GM23248 (cell line): ENCODE results near the gene COL18A1. TPM values are rescaled to one million over a fixed set of nuclear protein-coding genes. Genes with fewer than 3 reads are reported as not detected.

ENCODE experiments used
- DNase-seq: peaks from one replicate; pipeline ENCODE4 v3.0.0-alpha.2; 2015
- H2AFZ ChIP-seq: fragments of 200-600 bp; sonication (generic); 2 replicates; pipeline ENCODE4 v1.6.1; 2016; ENCODE audit warnings: antibody characterized with exemption
- H3F3A ChIP-seq: fragments of 200-600 bp; sonication (generic); 2 replicates; pipeline ENCODE4 v1.6.1; 2016; ENCODE audit warnings: mild to moderate bottlenecking, antibody characterized with exemption, mixed run types; ENCODE audit not compliant: insufficient read depth
- H3K27ac ChIP-seq: fragments of 200-600 bp; sonication (generic); 2 replicates; pipeline ENCODE4 v1.5.1; 2016; ENCODE audit warnings: mild to moderate bottlenecking
- H3K27me3 ChIP-seq: fragments of 200-600 bp; sonication (generic); replicated peaks from 2 replicates; pipeline ENCODE4 v1.6.1; 2016; ENCODE audit warnings: mild to moderate bottlenecking; ENCODE audit not compliant: insufficient read depth
- H3K36me3 ChIP-seq: fragments of 200-600 bp; sonication (generic); 2 replicates; pipeline ENCODE4 v1.6.1; 2016; ENCODE audit warnings: low read depth, mild to moderate bottlenecking
- H3K4me1 ChIP-seq: fragments of 200-600 bp; sonication (generic); 2 replicates; pipeline ENCODE4 v1.6.1; 2016; ENCODE audit warnings: mild to moderate bottlenecking; ENCODE audit not compliant: insufficient read depth
- H3K4me2 ChIP-seq: fragments of 200-600 bp; sonication (generic); one replicate; pipeline ENCODE4 v1.6.1; 2016; ENCODE audit warnings: mild to moderate bottlenecking; ENCODE audit not compliant: unreplicated experiment
- H3K4me3 ChIP-seq: fragments of 200-600 bp; sonication (generic); 2 replicates; pipeline ENCODE4 v1.5.1; 2016; ENCODE audit warnings: mild to moderate bottlenecking
- H3K79me2 ChIP-seq: fragments of 200-600 bp; sonication (generic); 2 replicates; pipeline ENCODE4 v1.6.1; 2016; ENCODE audit warnings: mild to moderate bottlenecking; ENCODE audit not compliant: insufficient read depth
- H3K9ac ChIP-seq: fragments of 200-600 bp; sonication (generic); 2 replicates; pipeline ENCODE4 v1.6.1; 2016; ENCODE audit warnings: mild to moderate bottlenecking
- H3K9me2 ChIP-seq: fragments of 200-600 bp; sonication (generic); 2 replicates; pipeline ENCODE4 v1.6.1; 2016; ENCODE audit warnings: mixed run types, mild to moderate bottlenecking, moderate library complexity; ENCODE audit not compliant: insufficient read depth
- H3K9me3 ChIP-seq: fragments of 200-600 bp; sonication (generic); one replicate; pipeline ENCODE4 v1.6.1; 2017; ENCODE audit warnings: low read depth
- H4K20me1 ChIP-seq: fragments of 200-600 bp; sonication (generic); 2 replicates; pipeline ENCODE4 v1.6.0; 2016; ENCODE audit not compliant: insufficient read depth
- EZH2 ChIP-seq: fragments of 200-600 bp; sonication (generic); IDR thresholded peaks from 2 replicates; pipeline ENCODE4 v1.6.1; 2018; ENCODE audit warnings: antibody characterized with exemption, mild to moderate bottlenecking; ENCODE audit not compliant: insufficient read depth, poor library complexity, severe bottlenecking
- EZH2phosphoT487 ChIP-seq: fragments of 200-600 bp; sonication (generic); IDR thresholded peaks from 2 replicates; pipeline ENCODE4 v1.6.1; 2018; ENCODE audit warnings: antibody characterized with exemption, moderate library complexity, mild to moderate bottlenecking, low read depth; ENCODE audit not compliant: insufficient read depth
- WGBS, 2 experiments: methylation state at CpG; one replicate each; pipeline ENCODE4 v1.1.6; 2015 to 2017; ENCODE audit warnings: low lambda C conversion rate in 2 of 2, low coverage in 1 of 2; ENCODE audit errors: missing lambda C conversion rate in 2 of 2; 5-methylcytosine and 5-hydroxymethylcytosine counted together
- in situ Hi-C: fragments of 300-500 bp; cut with MboI; formaldehyde crosslinking; loops from 2 replicates; pipeline ENCODE4 v1.15.0; 2020
- polyA plus RNA-seq: library from polyadenylated mRNA; unstranded; fragments of >200 nt; fragmentation: Nextera tagmentation; extraction: Ambion mirVana; gene quantifications from 2 replicates; pipeline ENCODE4 v1.2.1, GENCODE V29; 2016
- total RNA-seq: library from RNA; depleted of rRNA; stranded (reverse); fragments of >200 nt; shearing (Covaris generic); gene quantifications from 2 replicates; pipeline ENCODE4 v1.2.3, GENCODE V29; 2014; rRNA removed

COL18A1 gene
- total RNA-seq: 24.2 and 30.5 TPM in 2 replicates
- polyA plus RNA-seq: 1.7 and 1.8 TPM in 2 replicates

DNA sequence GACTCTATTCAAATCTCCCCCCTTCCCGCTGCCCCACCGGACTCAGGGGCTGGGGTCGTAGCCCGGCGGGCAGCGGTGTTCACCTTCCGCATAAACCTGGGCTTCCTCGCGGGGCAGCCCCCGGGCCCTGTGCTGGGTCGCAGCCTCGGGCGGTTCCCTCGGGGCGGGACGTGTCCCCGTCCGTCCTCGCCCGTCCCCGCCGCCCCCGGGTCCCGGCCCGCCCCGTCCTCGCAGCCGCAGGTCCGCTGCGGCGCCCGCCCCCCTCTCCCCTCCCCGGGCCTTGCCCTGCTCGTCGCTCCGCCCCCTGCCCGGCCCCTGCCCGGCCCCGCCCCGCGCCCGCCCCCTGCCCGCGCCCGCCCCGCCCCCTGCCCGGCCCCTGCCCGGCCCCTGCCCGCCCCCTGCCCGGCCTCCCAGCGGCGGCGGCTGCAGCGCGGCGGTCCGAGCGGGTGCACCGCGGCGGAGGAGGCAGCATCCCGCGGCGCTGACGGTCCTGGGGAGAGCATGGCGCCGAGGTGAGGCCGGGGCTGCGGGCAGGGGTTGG, at the start of gene COL18A1:
Gene COL18A1, plus strand, starts transcription at position 436 of the 541 bp plus-strand sequence. Its CDS starts 66 bp downstream, at position 502.
- in situ Hi-C loops: no loop called here
- WGBS, 2 experiments: 0 to 2% methylated on average over 4 to 53 of the region's 69 CpGs
- H3F3A ChIP-seq: no peaks in the 10 kb centered on the region
- TF ChIP-seq EZH2phosphoT487: no peak
- H3K4me2 ChIP-seq: peak within 1 kb of the TSS; percentile 61
- no peaks in the 10 kb centered on the region for H3K36me3 ChIP-seq
- H3K79me2 ChIP-seq: no peaks in the 10 kb centered on the region
- no peaks in the 10 kb centered on the region for H4K20me1 ChIP-seq
- H3K4me3 ChIP-seq: peak within 1 kb of the TSS; percentile 66
- peak within 1 kb of the TSS; percentile 55 for H3K9ac ChIP-seq
- H3K9me2 ChIP-seq: no peaks in the 10 kb centered on the region
- peak within 1 kb of the TSS; percentile 57 for H2AFZ ChIP-seq
- H3K27ac ChIP-seq: no peak within 1 kb of the TSS
- no peaks in the 10 kb centered on the region for H3K27me3 ChIP-seq
- H3K9me3 ChIP-seq: no peaks in the 10 kb centered on the region
- no peaks in the 10 kb centered on the region for H3K4me1 ChIP-seq
- DNase-seq: peak; percentile 67

DNA sequence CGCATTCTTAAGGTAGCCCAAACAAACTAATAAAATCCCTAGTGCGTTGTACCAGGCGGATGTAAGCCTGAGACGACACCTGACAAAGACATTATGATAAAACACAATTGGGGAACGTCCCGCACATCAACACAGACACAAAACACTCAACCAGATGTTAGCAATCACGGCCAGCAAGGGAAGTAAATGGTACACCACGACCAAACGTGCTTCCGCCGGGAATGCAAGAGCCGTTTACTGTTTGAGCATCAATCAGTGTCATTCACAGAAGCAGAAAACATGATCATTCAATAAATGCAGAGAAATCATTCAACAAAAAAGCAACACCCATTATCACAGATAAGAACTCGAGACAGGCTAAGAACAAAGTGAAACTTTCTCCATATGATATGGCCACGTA, 49.4 kb upstream of the COL18A1 start:
- Histone ChIP-seq H3K36me3 (no peaks in the 10 kb centered on the region), H3K27me3 (no peaks in the 10 kb centered on the region), H3K4me1 (no peaks in the 10 kb centered on the region), H3K9me2 (no peaks in the 10 kb centered on the region), H3K27ac (no peak overlapping the region), H3F3A (no peaks in the 10 kb centered on the region; the same call in 1 of the 2 replicates), H3K79me2 (no peaks in the 10 kb centered on the region), H3K4me3 (no peak overlapping the region), H3K9ac (no peak overlapping the region), H3K4me2 (no peak overlapping the region), H3K9me3 (no peaks in the 10 kb centered on the region), H2AFZ (no peak overlapping the region), H4K20me1 (no peaks in the 10 kb centered on the region)
- no peak for DNase-seq
- in situ Hi-C loops: no loop called here
- 94 to 95% methylated on average over 14 of the region's 14 CpGs for WGBS, 2 experiments
- TF ChIP-seq EZH2phosphoT487 (no peak), EZH2 (no peak)

- no peak overlapping the region for H3K27ac ChIP-seq
- H3K9me2 ChIP-seq: no peaks in the 10 kb centered on the region
- in situ Hi-C loops: no loop called here
- H3K79me2 ChIP-seq: no peaks in the 10 kb centered on the region
- no peak overlapping the region for H2AFZ ChIP-seq
- H3K36me3 ChIP-seq: no peaks in the 10 kb centered on the region
- H3F3A ChIP-seq: no peaks in the 10 kb centered on the region; the same call in 1 of the 2 replicates
- no peak for DNase-seq
- no peaks in the 10 kb centered on the region for H4K20me1 ChIP-seq
- TF ChIP-seq EZH2 (no peak), EZH2phosphoT487 (no peak)
- no peak overlapping the region for H3K9ac ChIP-seq
- no peaks in the 10 kb centered on the region for H3K27me3 ChIP-seq
- no peak overlapping the region for H3K4me3 ChIP-seq
- H3K4me1 ChIP-seq: no peaks in the 10 kb centered on the region
- 94 to 95% methylated on average over 10 of the region's 10 CpGs for WGBS, 2 experiments
- no peaks in the 10 kb centered on the region for H3K9me3 ChIP-seq
- no peak overlapping the region for H3K4me2 ChIP-seq
Observed at GRCh38 chr21:45356251-45356650, 48.7 kb upstream of the COL18A1 start.

GRCh38 chr21:45356653-45357435, 48.1 kb upstream of the COL18A1 start:
- DNase-seq: no peak
- in situ Hi-C loops: no loop called here

More at GRCh38 chr21:45356653-45357435, 48.1 kb upstream of the COL18A1 start:
- Histone ChIP-seq H2AFZ (peak overlapping the region; percentile 55), H3K9me3 (no peaks in the 10 kb centered on the region), H3K9me2 (no peaks in the 10 kb centered on the region), H3K4me2 (no peak overlapping the region), H3K27me3 (no peaks in the 10 kb centered on the region), H4K20me1 (no peaks in the 10 kb centered on the region), H3K4me3 (peak overlapping the region; percentile 27; the same call in 1 of the 2 replicates), H3K9ac (no peak overlapping the region), H3K36me3 (no peaks in the 10 kb centered on the region), H3K79me2 (no peaks in the 10 kb centered on the region), H3K27ac (no peak overlapping the region), H3F3A (no peaks in the 10 kb centered on the region; the same call in 1 of the 2 replicates), H3K4me1 (no peaks in the 10 kb centered on the region)
- no peak for TF ChIP-seq EZH2
- TF ChIP-seq EZH2phosphoT487: no peak
- WGBS, 2 experiments: 85 to 86% methylated on average over 20 of the region's 20 CpGs
